ENCODE measurements around the gene PDPR.
"Not testable (repeated sequence)": the region's sequence is repeated elsewhere in the genome, so short reads cannot be mapped to it uniquely, and the experiment has no call there.

Gene PDPR

DNA sequence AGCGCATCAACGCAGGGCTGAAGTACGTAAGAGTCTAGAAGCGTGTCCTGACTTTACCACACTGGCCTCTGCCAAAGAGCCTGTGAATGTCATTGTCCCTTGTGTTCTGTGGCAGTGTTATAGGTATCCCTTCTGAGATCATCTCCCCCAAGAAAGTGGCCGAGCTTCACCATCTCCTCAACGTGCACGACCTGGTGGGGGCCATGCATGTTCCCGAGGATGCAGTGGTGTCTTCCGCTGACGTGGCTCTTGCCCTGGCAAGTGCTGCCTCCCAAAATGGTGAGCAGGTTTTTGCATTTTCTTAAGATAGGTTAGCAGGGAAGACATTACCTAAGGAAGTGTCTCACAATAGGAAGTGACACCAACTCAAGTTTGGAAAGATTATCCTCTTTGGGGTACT is 14.7 kb downstream of the PDPR start:
- DNase-seq: not testable (repeated sequence)

DNA sequence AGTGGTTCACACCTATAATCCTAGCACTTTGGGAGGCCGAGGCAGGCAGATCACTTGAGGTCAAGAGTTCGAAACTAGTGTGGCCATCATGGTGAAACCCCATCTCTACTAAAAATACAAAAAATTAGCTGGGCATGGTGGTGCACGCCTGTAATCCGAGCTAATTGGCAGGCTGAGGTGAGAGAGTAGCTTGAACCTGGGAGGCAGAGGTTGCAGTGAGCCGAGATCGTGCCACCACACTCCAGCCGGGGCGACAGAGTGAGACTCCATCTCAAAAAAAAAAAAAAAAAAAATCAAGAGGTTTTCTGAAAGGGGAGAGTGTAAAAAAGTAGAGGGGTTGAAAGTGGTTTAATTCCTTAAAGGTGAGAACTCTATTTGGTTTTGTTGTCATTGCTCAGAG is 21.7 kb downstream of the PDPR start:
- DNase-seq: not testable (repeated sequence)

DNA sequence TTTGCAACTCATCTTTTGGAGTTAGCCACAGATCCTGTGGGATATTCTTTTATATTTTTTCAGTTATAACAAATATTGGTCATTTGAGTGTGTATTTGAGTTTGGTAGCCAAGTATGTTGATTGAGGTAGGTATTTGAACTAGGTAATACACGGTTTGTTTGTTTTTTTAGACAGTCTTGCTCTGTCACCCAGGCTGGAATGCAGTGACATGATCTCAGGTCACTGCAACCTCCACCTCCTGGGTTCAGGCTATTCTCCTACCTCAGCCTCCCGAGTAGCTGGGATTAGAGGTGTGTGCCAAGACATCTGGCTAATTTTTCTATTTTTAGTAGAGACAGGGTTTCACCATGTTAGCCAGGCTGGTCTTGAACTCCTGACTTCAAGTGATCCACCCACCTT is 22.5 kb downstream of the PDPR start:
- DNase-seq: not testable (repeated sequence)

DNA sequence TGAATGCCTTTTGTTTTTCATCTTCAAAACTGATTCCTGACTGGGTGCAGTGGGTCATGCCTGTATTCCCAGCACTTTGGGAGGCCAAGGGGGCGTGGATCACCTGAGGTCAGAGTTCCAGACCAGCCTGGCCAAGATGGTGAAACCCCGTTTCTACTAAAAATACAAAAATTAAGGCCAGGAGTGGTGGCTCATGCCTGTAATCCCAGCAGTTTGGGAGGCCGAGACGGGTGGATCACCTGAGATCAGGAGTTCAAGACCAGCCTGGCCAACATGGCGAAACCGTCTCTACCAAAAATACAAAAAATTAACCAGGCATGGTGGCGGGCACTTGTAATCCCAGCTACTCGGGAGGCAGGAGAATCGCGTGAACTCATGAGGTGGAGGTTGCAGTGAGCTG is 28.6 kb downstream of the PDPR start:
- not testable (repeated sequence) for DNase-seq

DNA sequence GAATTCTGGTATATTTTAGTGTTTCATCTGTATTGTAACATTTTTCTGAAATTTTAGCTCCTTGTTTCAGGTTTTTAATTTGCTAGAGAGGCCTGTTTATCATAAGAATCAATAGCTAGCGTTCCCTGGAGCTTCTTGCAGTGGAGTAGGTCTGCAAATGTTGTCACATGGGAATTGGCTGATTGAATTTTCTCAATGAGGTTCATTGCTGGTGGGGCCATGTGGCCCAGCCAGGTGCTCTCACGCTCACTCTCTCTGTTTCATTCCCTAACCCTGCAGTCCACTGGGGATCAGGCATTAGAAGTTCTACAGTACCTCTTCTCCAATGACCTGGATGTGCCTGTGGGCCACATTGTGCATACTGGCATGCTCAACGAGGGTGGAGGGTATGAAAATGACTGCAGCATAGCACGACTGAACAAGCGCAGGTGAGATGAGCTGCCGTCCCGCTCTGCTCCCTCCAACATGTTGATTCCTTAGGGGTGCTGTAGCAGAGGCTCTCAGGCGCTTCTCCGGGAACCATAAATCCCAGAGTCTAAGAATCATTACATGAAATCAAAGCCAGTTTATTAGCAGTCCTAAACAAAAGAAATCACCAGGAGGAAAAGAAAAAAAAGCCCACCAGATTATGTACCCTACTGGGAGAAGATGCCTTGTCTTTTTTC is 29.2 kb downstream of the PDPR start:
- not testable (repeated sequence) for DNase-seq

DNA sequence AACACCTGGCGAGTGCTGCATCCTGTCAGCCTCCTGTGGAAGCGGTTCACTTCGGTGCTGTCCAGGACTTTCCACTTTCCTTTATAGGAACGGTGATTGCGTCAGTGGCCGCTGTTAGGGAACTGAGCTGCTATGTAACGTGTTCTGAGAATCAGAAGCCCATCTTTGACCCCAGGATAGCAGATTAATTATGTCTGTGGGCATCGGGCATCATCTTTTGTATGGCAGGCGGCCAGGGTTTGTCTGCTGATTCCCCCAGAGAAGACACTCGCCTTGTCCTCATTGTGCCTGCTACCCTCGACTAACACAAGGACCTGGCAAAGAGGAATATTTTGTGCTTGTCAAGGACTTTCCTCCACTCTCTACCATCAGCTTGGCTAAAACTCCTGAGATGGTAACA is 33.7 kb downstream of the PDPR start:
- not testable (repeated sequence) for DNase-seq

DNA sequence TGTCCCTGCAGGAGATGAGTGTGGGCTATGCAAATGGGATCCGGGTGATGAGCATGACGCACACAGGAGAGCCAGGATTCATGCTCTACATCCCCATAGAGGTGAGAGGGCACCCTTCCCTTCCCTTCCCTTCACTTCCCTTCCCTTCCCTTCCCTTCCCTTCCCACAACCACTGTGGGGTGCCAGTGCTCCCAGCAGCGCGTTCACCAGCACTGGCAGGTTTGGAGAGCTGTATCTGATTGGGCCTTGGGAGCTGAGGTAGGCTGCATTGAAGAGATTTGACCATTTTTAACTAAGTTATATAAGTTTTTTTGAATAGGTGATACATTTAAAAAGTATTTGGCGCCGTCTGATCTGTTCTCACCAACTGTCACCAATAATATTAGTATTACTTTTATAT is 34.3 kb downstream of the PDPR start:
- not testable (repeated sequence) for DNase-seq

DNA sequence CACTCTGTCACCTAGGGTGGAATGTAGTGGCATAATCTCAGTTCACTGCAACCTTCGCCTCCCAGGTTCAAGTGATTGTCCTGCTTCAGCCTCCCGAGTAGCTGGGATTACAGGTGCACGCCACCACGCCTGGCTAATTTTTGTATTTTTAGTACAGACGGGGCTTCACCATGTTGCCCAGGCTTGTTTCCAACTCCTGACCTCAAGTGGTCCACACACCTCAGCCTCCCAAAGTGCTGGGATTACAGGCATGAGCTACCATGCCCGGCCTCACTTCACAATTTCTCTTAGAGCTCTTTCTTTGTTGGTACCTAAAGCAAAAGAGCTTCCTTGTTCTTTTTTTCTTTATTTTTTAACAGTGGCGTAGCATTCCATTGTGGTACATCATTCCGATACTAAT is 35.2 kb downstream of the PDPR start:
- DNase-seq: not testable (repeated sequence)

DNA sequence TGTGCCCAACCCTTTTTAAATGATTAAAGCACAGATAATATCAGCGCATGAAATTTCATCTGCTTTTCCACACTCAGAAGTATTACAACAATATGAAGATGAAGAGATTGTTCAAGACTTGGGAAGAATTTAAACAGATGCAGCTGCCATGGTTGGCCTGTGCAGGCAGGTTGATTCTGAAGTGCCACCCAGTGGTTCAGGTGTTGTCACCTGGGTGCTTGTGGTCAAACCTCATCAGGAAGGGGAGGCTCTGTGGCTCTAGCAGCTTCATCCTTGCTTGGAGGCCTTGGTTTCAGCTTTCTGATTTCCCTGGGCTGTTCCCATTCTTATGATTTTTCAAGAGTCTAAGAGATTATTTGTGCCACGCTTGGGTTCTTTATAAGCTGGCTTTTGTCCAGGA is 37.3 kb downstream of the PDPR start:
- DNase-seq: no peak

DNA sequence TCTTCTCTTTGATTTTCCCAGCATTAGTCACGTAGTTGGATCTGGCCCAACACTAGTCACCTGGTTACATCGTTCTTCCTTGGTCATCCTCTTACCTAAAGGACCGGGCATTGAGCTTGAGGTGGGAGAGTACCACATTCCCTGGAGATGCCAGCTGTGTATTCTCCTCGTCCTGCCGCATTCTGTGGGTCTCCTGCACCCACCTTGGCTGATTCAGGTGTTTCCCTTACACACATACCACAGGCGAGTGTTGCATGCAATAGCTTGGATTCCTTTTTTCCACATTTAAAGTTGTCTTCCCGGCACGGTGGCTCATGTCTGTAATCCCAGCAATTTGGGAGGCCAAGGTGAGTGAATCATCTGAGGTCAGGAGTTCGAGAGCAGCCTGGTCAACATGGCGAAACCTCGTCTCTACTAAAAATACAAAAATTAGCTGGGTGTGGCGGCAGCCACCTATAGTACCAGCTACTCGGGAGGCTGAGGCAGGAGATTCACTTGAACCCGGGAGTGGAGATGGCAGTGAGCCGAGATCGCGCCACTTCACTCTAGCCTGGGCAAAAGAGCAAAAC is 37.9 kb downstream of the PDPR start:
- no peak for DNase-seq

DNA sequence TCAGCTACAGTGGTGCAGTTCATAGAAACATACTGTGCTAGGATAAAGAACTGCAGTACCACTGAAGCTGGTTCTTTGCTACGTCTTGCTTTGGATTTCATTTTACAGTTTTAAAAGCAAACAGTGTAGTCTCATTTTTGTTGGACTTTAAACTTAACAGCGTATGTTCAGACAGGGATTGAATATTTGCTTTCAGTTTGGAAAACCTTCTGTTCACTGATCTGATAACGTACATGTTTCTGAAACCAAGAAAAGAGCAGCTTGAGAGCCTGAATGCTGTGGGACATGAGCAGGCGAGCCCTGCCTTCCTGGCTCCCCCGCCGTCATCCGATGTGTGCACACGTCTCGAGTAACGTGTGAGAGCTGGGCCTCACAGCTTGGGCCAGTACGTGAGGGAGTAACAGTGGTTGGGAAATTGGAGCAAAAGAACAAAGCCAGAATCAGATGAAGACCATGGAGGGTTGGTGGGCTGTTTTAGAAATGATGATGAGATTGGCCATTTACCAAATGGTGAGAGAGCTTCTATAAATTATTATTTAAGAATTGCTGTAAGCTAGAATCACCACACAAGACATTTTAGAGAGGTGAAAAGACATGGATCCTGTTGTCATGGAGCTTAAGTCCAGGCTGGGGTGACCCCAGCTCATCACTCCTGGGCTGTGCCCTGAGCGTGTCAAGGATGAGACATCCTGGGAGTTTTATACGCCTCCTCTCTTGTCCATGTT is 38.6 kb downstream of the PDPR start:
- DNase-seq: no peak

DNA sequence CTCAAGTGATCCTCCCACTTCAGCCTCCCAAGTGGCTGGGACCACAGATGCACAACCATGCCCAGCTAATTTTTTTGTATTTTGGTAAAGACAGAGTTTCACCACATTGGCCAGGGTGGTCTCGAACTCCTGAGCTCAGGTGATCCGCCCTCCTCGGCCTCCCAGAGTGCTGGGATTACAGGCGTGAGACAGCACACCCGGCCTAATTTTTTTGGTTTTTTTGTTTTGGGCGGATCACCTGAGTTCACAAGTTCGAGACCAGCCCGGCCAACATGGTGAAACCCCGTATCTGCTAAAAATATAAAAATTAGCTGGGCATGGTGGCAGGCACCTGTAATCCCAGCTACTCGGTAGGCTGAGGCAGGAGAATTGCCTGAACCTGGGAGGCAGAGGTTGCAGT is 40.6 kb downstream of the PDPR start:
- not testable (repeated sequence) for DNase-seq

DNA sequence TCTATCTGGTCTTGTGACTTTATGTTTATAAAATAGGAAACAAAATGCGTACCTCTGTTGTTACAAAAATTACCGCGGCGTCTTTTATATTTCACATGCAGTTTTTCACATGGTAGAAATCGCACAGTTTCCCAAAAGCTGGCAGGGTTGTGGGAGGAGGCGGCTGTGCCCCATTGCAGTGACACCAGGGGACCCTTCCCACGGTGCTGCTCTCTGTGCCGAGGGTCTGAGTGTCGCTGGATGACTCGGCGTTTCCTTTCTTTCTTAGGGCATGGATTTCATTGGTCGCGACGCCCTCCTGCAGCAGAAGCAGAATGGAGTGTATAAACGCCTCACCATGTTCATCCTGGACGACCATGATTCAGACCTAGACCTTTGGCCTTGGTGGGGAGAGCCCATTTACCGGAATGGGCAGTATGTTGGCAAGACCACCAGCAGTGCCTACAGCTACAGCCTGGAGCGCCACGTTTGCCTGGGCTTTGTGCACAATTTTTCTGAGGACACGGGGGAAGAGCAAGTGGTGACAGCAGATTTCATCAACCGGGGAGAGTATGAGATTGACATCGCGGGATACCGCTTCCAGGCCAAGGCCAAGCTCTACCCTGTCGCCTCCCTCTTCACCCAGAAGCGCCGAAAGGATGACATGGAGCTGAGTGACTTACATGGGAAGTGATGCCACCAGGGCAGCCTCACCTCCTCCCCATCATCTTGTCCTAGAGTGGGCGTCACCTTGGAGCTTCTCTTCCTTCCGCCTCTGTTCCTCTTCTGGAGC is 42.3 kb downstream of the PDPR start:
- DNase-seq: no peak

DNA sequence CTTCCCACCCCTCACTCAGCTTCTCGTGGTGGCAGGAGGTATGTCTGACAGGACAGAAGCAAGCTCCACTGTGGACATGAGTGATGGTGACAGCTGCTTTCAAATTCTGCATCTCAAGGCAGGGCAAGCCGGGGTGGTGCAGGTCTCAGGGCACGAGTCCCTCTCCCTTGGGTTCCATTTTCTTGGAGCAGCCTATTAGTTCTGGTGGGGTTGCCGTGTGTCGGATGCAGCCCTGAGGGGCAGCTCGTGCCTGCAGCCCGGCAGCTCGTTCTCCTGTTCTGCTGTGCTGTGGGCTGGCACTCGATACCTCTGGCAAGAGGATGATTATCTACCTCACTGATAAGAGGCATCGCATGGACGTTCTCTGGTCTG is 43.0 kb downstream of the PDPR start:
- no peak for DNase-seq

DNA sequence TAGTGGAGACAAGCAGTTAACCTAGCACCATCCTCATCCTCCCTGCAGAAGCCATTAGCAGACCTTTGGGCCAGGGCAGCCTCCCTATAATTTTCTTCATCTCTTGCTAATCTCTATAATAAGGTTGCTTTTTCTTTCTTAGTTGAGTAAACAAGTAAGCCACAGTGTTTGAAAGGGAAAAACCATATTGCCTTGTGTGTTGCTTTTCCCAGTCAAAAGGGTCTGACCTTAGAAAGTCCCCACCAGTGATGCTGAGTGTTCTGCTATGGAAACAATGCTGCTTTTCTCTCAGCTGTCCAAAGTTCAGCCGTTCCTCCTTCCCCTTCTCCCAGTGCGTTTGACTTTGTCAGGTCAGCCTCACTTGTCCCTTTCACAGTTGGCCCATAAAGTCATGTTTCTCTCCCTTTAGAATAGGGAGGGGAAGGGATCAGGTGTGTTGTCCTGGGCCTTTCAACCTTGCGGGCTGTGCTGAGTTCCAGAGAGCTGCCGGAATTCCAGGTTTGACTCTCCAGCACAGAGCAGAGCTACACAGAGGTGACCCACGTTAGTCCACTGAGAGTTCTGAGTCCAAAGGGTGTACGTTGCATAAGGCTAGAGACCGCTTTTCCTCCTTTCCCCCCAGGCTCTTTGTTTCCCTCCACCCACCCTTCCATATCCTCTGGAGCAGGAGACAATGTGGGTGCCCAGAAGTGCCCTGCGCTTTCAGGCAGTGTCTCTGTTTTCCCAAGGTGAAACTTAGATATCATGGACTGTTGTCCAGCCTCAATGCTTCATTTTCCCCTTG is 43.5 kb downstream of the PDPR start:
- no peak for DNase-seq

DNA sequence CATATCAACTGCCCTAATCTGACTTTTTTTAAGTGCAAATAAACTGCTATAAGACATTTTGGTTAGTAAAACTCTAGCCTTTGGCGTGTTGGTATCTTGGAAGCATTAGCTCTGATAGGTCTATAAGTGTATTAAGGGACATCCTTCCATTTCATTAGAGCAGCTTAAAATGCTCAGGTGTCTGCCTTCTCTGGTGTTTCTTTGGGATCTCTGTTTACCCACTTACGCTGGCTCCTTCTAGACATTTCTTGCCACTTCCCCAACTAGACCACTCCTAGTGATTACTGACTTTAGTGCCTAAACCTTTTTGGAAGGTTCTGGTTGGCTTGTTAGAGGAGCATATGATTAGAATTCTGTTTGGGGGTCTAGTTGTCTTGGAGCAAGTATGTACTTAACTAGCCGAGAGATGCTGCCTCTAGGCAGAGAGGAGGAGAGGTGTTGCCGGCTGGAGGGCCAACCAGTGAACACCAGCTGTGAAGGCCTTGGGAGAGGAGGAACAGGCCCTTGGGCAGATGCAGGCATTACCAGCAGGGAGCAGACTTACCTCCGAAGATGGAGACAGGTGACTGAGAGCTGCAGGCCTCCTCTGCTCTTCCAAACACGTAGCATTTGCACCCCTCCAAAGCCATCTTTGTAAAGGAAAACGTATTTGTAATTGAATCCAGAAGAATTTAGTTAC is 44.3 kb downstream of the PDPR start:
- no peak for DNase-seq

DNA sequence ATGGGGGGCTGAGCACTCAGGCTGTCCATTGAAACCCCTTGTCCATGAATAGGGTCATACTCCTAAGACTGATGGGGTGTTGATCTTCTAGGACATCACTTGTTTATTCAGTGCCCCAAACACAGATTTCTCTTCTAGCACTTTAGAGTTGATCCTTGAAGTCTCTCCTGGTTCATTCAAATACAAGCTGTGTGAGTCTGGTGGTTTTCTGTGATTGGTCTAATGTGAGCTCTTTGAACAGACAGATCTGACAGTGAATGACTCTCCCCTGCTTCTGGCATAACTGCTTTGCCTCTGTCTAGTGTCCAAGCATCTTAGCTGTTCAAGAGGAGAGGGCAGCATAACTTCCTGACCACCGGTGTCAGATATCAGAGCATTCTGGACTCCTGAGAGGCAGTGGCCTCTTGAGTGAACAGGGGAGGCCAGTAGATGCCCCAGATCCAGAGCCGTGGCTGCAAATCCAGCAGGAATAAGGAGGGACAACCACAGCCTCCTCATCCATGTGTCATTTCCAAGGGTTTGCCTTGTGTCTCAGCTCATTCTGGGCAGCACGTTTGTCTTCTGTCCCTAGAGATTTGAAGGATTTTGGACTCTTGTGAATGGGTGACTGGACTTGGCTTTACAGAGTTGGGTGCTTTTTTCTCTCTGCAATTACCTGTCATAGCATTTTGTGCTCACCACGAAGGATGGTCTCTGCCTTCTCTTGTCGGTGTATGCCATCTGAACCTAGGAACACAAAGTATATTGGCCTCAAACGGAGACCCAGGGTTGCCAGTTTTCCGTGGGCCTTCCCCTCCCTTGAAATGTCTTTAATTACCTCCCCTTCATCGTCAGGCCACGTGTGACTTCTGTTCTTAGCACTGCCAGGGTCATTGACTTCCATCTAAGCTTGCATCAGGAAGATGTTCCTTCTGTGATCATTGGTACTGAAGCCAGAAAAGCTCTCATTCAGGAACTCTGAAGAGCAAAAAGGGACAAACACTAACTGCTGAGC is 45.5 kb downstream of the PDPR start:
- DNase-seq: no peak

DNA sequence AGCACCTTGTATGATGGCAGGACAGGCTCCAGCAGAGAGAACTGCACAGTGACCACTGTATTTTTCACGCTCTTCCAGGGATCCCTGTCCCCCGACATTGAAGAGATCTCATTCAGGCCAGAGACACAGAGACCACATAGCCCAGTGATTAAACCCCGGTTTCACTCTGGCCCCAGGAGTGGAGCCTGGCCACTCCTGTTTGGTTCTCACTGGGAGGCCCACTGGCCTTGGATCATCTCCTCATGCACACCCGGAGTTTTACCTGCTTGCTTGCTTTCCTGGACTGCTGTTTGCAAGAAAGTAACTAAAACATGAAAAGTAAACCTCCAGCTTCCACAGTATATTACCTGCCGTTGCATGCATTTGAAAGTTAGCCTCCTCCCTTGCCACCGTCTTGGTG is 46.3 kb downstream of the PDPR start:
- no peak for DNase-seq

DNA sequence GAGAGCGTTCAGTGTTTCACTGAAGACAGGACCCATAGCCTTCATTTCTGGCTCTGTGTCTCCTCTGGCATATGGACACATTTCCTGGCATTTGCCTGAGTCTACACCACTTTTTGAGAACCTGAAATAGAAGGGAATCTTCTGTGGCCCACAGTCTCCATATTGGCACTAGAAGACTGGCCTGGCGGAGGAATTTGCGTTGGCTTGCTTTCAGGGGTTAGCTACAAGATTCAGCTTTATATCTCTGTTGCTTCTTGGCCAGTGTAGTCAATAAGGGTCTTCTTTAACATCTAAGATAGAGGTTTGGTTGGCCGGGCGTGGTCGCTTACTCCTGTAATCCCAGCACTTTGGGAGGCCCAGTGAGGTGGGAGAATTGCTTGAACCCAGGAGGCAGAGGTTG is 46.7 kb downstream of the PDPR start:
- DNase-seq: no peak

DNA sequence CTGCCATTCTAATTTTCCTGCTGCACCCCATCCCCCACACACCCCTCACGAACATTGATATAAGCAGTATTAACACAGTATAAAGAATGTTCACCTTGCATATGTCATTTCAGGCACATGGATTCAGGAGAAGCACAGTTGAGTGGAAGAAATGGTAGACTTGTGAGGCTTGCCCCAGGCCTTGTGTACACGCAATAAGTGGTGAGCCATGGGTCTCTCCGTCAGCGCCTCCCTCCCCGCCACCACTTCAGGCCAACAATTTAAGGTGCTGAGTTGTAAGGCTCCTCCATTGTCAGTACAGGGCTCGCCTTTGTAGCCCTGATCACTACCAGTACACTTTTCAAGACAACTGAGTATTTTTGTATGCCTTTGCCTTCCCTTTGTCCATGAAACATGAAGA is 47.2 kb downstream of the PDPR start:
- no peak for DNase-seq

DNA sequence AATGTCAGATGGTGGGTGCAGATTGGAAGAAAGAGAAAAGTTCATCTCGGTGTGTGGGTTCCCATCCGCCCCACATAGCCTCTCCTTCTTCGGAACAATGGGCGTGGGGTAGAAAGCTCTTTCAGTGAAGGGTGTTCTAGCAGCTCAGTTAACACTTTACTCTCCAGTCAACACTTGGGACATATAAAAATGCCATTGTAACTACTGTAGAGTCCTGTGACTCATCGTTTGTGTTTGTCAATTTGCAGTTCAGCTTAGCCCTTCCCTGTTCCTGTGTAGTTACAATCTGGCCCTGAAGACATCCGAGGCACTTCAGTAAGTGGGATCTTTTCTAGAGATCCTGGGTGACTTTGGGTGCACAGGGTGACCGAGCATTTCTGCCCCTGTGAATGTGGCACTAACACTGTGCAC is 47.9 kb downstream of the PDPR start:
- DNase-seq: no peak
